Urinary bladder (tissue), 4 donors: Measurements from ENCODE around the gene MED12L. TPM values are rescaled to one million over a fixed set of nuclear protein-coding genes. Genes with fewer than 3 reads are reported as not detected.
"Not testable (repeated sequence)": the region's sequence is repeated elsewhere in the genome, so short reads cannot be mapped to it uniquely, and the experiment has no call there.

Experiments used
- DNase-seq: peaks from one replicate; pipeline ENCODE4 v3.0.0-alpha.2; 2015; ENCODE audit errors: extremely low spot score
- H3K27ac ChIP-seq: one replicate; pipeline ENCODE4 v1.5.1; 2013; ENCODE audit warnings: low read depth, mild to moderate bottlenecking, moderate library complexity
- H3K36me3 ChIP-seq: one replicate; pipeline ENCODE4 v1.6.1; 2013; ENCODE audit warnings: mild to moderate bottlenecking, moderate library complexity; ENCODE audit not compliant: insufficient read depth
- H3K4me1 ChIP-seq: one replicate; pipeline ENCODE4 v1.6.1; 2013; ENCODE audit warnings: mild to moderate bottlenecking, moderate library complexity; ENCODE audit not compliant: insufficient read depth
- H3K4me3 ChIP-seq: one replicate; pipeline ENCODE4 v1.5.1; 2013; ENCODE audit warnings: low read depth, low read length
- WGBS: extraction: QIAGEN DNeasy Blood & Tissue Kit; methylation state at CpG from one replicate; pipeline ENCODE4 v1.1.7; 2013; 5-methylcytosine and 5-hydroxymethylcytosine counted together
- polyA plus RNA-seq: library from polyadenylated mRNA; stranded (reverse); fragments of 200-250 nt; gene quantifications from one replicate; pipeline ENCODE4 v1.2.3, GENCODE V29; 2013
- total RNA-seq: library from RNA; depleted of rRNA; stranded (reverse); fragments of >200 nt; gene quantifications from one replicate; pipeline ENCODE4 v1.2.3, GENCODE V29; 2014
- donor health status: healthy with polysubstance abuse.
- donor health status: healthy.

Gene MED12L
- total and polyA plus RNA-seq, 2 donors: 0.11 to 3.1 TPM

DNA sequence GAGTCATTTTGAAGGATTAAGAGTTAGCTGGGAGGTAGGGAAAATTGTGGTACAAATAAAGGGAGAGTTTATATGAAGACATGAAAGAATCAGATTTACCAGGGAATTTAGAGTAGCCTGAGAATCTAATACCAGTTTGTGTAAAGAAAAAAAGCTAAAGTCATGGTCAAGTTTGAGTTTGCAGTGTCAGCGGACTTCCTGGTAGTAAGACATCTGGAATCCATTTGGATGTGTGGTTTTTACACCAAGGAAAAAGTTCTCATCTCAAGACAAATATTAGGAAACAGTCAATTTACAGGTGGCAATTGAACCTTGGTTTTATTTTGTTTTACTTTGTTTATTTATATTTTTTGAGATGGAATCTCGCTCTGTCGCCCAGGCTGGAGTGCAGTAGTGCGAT lies 300.6 kb downstream of the MED12L start:
- no peak overlapping the region for H3K27ac ChIP-seq
- H3K36me3 ChIP-seq: no peaks in the 10 kb centered on the region
- H3K4me3 ChIP-seq: no peak overlapping the region
- H3K4me1 ChIP-seq: no peaks in the 10 kb centered on the region
- DNase-seq: no peak
- 90% methylated on average over 4 of the region's 4 CpGs for WGBS

DNA sequence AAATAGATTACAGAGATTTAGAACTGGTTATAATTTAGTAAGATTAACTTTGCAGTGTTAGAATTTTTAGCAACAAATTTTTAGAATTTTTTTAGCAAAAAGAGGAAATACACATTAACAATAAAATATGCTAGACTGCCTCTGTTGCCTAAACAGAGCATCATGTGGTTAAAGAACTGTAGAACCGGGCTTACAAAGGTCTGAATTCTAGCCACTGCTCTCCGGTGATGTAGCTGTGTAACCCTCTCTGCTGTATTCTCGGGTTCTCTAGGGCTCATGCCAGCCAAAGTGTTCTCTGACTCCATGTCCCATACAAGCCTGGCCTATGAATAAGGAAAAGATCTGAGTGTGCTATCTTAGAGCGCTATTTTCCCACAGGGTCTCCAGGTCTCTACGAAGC lies 302.0 kb downstream of the MED12L start:
- 94% methylated on average over 5 of the region's 5 CpGs for WGBS
- no peak overlapping the region for H3K27ac ChIP-seq
- no peaks in the 10 kb centered on the region for H3K4me1 ChIP-seq

DNA sequence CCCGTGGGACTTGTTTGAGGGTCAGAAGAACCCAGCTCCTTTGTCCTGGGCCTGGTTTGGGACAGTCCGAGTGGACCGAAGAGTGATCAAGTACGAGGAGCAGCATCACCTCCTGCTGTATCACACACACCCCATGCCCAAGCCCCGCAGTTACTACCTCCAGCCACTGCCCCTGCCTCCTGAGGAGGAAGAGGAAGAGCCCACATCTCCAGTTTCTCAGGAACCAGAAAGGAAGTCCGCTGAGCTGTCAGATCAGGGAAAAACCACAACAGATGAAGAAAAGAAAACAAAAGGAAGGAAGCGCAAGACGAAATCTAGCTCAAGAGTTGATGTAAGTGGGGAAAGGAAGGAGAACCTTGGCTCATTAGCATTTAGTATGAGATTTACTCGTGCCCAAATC lies 302.4 kb downstream of the MED12L start:
- no peak for DNase-seq
- 90% methylated on average over 9 of the region's 9 CpGs for WGBS
- no peaks in the 10 kb centered on the region for H3K36me3 ChIP-seq

More for the DNA sequence above, 302.0 kb downstream of the MED12L start:
- Histone ChIP-seq H3K36me3 (no peaks in the 10 kb centered on the region), H3K4me3 (no peak overlapping the region)
- DNase-seq: no peak

DNA sequence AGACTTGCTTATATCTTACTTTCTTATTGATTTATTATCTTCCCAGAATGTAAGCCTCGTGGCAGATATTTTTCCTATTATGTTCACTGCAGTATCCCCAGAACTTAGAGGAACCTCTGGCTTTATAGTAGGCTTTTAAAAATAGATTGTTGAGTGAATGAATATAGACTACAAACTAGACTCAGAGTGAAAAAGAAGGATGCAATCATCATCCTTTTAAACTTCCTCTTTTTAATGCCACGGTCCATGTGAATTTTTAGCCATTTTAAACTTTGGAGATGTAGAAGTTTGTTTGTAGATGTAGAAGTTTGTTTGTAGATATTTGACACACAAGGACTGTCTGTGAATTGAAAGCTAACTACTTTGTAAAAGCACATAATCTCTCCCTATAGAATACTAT lies 306.3 kb downstream of the MED12L start:
- WGBS: 46% methylated on average over 2 of the region's 2 CpGs

More for the DNA sequence above, 302.4 kb downstream of the MED12L start:
- no peak overlapping the region for H3K27ac ChIP-seq
- no peaks in the 10 kb centered on the region for H3K4me1 ChIP-seq
- H3K4me3 ChIP-seq: no peak overlapping the region

DNA sequence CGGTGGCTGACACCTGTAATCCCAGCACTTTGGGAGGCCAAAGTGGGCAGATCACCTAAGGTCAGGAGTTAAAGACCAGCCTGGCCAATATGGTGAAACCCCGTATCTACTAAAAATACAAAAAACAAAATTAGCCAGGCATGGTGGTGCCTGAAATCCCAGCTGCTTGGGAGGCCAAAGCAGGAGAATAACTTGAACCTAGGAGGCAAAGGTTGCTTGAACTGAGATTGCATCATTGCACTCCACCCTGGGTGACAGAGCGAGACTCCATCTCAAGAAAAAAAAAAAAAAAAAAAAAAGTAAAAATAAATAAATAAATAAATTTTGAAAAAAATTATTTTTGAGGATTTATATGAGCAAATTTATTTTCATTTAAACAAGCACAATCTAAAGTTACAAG lies 306.7 kb downstream of the MED12L start:
- not testable (repeated sequence) for H3K27ac ChIP-seq
- WGBS: 97% methylated on average over 3 of the region's 3 CpGs

More for the DNA sequence above, 306.3 kb downstream of the MED12L start:
- H3K4me3 ChIP-seq: no peak overlapping the region
- DNase-seq: no peak
- no peak overlapping the region for H3K27ac ChIP-seq
- no peaks in the 10 kb centered on the region for H3K4me1 ChIP-seq
- H3K36me3 ChIP-seq: no peaks in the 10 kb centered on the region

DNA sequence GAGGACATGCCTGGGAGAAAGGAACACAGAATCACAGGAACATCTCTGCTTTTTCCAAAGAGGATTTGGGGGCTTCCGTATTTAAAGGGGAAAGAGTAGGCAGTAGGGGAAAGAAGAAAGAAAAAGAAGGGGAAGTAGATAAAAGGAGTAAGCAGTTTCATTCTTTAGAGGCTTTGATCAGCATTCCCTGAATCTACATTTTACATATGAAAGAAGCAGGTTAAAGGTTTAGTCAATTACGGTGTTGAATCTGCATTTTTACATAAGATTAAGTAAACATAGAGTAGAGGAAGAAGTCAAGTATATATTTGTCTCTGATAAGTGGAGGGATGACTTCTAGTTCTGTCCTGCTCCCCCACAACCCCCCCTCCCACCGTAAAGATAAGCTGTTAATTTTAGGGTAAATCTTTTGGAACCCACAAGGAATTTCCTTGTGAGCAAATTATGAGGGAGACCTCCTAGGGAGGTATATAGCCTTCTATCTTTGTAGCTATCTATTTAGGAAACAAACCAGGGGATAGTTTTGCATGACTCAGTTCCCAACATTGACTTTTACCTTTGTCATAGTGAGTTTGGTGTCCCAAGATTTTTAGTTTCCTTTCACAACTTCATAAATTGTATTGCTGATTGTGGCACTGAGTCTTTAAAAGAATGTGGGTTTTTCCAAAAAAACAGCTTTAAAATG lies 307.8 kb downstream of the MED12L start:
- 57% methylated on average over 3 of the region's 3 CpGs for WGBS
- DNase-seq: no peak
- no peak overlapping the region for H3K4me3 ChIP-seq
- H3K27ac ChIP-seq: no peak overlapping the region
- H3K36me3 ChIP-seq: no peaks in the 10 kb centered on the region
- no peaks in the 10 kb centered on the region for H3K4me1 ChIP-seq

More for the DNA sequence above, 306.7 kb downstream of the MED12L start:
- not testable (repeated sequence) for H3K36me3 ChIP-seq, DNase-seq, H3K4me1 ChIP-seq, H3K4me3 ChIP-seq

DNA sequence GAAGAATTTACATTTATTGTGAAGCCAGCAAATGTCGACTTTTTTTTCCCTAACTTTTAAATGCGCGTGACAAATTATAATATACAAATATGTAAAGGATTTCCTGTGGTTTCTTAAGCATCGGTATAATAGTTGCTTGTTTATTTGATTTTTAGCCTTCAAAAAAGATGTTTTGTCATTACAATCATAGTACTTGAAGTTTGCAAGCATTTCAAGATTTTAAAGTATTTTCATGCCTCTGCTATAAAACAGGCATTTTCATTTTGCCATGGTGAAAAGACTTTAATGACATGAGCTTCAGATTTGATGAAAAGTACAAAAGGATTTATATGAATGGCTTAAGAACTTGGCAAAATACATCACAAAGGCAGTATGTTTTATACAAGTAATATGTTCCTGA lies 308.5 kb downstream of the MED12L start:
- no peak for DNase-seq

DNA sequence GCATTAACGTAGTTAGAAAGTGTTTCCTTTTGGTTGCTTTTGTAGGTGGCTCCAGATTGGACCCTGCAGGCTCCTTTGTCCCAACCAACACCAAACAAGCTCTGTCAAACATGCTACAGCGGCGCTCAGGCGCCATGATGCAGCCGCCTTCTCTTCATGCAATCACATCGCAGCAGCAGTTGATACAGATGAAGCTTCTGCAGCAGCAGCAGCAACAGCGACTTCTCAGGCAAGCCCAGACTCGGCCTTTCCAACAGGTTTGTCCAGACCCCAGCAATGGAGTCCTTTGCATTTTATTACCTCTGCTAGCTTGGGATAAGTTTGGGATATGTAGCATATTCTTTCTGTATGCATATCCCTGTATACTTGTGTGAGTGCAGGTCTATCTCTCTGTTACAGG lies 309.1 kb downstream of the MED12L start:
- WGBS: 80% methylated on average over 8 of the region's 8 CpGs
- Histone ChIP-seq H3K4me1 (no peaks in the 10 kb centered on the region), H3K27ac (no peak overlapping the region), H3K4me3 (no peak overlapping the region), H3K36me3 (no peaks in the 10 kb centered on the region)
- DNase-seq: no peak

More for the DNA sequence above, 308.5 kb downstream of the MED12L start:
- Histone ChIP-seq H3K27ac (no peak overlapping the region), H3K36me3 (no peaks in the 10 kb centered on the region), H3K4me3 (no peak overlapping the region), H3K4me1 (no peaks in the 10 kb centered on the region)
- WGBS: 60% methylated on average over 4 of the region's 4 CpGs

DNA sequence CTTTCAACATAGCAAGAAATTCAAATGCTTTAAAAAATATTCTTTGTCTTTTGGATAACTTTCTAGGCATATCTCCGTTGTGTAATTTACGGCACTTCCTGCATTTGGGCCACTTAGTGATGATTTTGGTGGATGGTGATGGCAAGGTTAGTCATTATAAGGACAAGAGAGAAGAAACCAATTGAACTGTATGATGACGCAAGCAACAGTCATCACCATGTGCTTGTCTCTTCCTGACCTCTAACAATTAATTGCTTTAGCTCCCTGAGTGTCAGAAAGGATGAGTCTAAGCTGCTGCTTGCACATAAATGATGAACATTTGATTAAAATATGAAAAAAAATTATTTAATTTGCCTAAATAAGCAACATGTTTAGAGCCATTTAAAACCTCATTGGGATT lies 310.3 kb downstream of the MED12L start:
- 96% methylated on average over 3 of the region's 3 CpGs for WGBS
- Histone ChIP-seq H3K36me3 (no peaks in the 10 kb centered on the region), H3K27ac (no peak overlapping the region), H3K4me3 (no peak overlapping the region), H3K4me1 (no peaks in the 10 kb centered on the region)
- no peak for DNase-seq

DNA sequence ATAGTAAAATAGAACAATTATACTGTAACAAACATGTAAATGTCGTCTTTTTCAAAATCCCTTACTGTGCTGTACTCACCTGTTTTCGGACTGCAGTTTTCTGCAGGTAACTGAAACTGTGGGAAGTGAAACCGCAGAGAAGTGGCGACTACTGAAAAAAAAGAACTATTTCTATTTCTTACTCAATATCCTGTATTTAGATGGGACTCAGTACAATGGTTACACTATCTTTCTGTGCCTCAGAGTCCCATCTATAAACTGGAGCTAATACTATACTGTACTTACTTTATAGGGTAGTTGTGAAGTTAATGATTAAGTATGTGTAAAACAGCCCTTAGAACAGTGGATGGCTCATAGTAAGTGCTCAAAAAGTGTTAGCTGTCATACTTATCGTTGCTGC lies 313.4 kb downstream of the MED12L start:
- Histone ChIP-seq H3K4me1 (no peaks in the 10 kb centered on the region), H3K4me3 (no peak overlapping the region), H3K27ac (no peak overlapping the region), H3K36me3 (no peaks in the 10 kb centered on the region)
- no peak for DNase-seq
- 85% methylated on average over 5 of the region's 5 CpGs for WGBS

DNA sequence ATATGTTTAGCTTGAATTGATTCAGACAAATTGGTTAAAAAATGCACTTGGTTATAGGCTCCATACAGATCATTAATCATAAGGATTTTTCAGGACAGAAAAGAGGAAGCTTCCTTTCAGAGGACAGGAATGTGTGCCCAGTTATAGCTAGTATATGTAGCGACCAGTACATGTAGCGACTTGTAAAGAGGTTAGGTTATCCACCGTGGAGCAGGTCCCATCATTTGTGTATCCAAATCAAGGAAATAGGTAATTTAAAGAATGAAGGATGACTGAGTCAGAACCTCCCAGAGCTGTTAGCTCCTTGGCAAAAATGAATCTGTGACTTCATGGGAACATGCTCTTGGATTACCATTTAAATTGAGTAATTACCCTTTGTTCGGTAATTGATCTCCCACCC lies 314.9 kb downstream of the MED12L start:
- Histone ChIP-seq H3K4me1 (no peaks in the 10 kb centered on the region), H3K36me3 (no peaks in the 10 kb centered on the region), H3K27ac (no peak overlapping the region), H3K4me3 (no peak overlapping the region)
- no peak for DNase-seq
- WGBS: 91% methylated on average over 4 of the region's 4 CpGs

DNA sequence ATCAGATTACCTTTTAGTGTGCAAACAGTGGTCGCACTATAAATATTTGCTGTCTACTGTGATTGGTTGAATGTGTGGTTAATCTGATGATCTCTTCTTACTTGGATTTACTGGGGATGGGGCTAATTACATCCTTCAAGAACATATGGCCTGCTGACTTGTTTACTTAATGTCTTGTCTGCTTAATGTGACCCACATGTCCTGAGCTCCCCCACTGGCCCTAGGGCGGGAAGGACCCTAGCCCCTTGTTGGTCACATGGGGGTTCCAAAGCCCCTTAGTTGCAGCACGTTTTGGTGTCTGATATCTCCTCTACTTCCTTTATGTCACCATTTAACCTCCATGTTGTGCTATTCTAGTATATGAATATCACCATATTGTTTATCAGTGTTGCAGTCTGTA lies 316.9 kb downstream of the MED12L start:
- WGBS: 73% methylated on average over 3 of the region's 3 CpGs
- Histone ChIP-seq H3K4me1 (no peaks in the 10 kb centered on the region), H3K27ac (no peak overlapping the region)

DNA sequence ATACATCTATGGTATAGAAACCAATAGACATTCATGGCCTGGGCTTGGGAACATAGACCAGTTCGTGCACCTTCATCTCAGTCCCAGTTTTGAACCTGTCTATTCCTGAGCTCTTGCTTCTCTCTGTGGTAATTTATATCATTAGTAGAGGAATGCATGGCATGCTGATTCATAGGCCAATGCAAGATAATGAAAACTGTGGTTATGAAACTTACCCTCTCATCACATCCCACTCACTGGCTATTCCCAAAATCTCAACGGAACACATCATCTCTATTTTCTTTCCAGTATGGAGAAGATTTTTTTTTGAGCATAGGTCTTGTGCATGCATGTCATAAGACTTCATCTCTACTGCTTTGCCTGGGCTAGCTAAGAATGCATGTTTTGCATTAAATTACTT lies 317.8 kb downstream of the MED12L start:
- H3K27ac ChIP-seq: no peak overlapping the region
- no peaks in the 10 kb centered on the region for H3K36me3 ChIP-seq
- no peaks in the 10 kb centered on the region for H3K4me1 ChIP-seq
- H3K4me3 ChIP-seq: no peak overlapping the region
- 83% methylated on average over 2 of the region's 2 CpGs for WGBS
- DNase-seq: no peak

More for the DNA sequence above, 316.9 kb downstream of the MED12L start:
- no peaks in the 10 kb centered on the region for H3K36me3 ChIP-seq
- no peak overlapping the region for H3K4me3 ChIP-seq
- no peak for DNase-seq

DNA sequence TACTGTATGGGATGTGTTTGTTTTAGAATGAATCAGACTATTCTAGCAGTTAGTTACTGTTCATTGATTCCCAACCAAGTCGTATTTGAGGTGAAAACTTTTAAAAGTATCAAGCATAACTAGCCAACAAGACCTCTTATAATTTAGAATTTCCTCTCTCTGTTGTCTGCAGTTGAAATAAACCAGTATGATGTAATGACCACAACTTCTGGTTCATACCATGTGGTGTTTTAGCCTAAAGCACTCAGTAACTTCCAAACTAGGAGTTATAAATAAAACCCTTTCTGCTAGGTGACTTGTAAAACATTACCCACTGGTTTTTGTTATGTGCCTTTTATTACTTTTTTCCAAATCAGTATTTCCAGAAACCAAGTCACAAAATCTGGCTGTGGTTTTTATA lies 318.9 kb downstream of the MED12L start:
- H3K4me3 ChIP-seq: no peak overlapping the region
- WGBS: 45% methylated on average over 1 of the region's 1 CpG
- no peak for DNase-seq
- no peaks in the 10 kb centered on the region for H3K4me1 ChIP-seq
- H3K27ac ChIP-seq: no peak overlapping the region
- H3K36me3 ChIP-seq: no peaks in the 10 kb centered on the region

DNA sequence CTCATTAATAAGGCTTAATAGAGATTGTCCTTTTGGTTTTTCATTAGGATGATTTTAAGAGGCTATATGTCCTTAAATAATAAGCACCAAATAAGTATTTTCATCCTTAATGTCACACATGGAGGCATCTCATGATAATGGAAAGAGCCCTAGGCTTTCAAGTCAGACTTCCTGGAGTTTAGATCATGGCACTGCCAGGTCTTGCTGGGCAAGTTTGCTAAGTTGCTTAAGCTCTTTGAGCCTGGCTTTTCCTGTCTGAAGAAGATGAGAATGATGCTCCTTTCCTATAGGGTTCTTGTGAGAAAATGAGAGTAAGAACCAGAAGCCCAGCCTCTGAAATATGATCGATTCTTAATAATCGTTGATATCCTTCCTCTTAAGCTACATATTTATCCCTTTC lies 322.5 kb downstream of the MED12L start:
- no peak overlapping the region for H3K27ac ChIP-seq
- WGBS: 94% methylated on average over 2 of the region's 2 CpGs
- no peak overlapping the region for H3K4me3 ChIP-seq
- DNase-seq: no peak
- no peaks in the 10 kb centered on the region for H3K4me1 ChIP-seq
- no peaks in the 10 kb centered on the region for H3K36me3 ChIP-seq
